Left lobe of liver (tissue), 2 donors: ENCODE data around the gene GATB. TPM values are rescaled to one million over a fixed set of nuclear protein-coding genes. Genes with fewer than 3 reads are reported as not detected.

Experiments used
- ATAC-seq: fragments of 200-7000 bp; cut with Tn5 transposase; one replicate; pipeline ENCODE4 v1.9.1; 2020; ENCODE audit warnings: mild to moderate bottlenecking, moderate library complexity
- DNase-seq: peaks from one replicate; pipeline ENCODE4 v3.0.0-alpha.2; 2020; ENCODE audit warnings: low spot score
- total RNA-seq: library from RNA; stranded (reverse); gene quantifications from one replicate; pipeline ENCODE4 v1.2.1, GENCODE V29; 2021
- donor health status: DM: no; HTN: no; CAD: no; lungs with moderate emphysema.
- donor health status: DM: no; HTN: yes; CAD: no.

The GATB gene
- total RNA-seq, result 17.2 TPM

- ATAC-seq (peak; percentile 100), DNase-seq (peak; percentile 95)
Measured at GRCh38 chr4:151760712-151761661, at the start of gene GATB. Gene GATB (minus strand): TSS chr4:151761007. CDS start chr4:151760982, 25 bp downstream.

- ATAC-seq, result no peak
- no peak for DNase-seq
Measured at GRCh38 chr4:151810476-151810875, 49.7 kb upstream of the GATB start.

GRCh38 chr4:151809716-151810115 lies 48.9 kb upstream of the GATB start:
- ATAC-seq (no peak), DNase-seq (no peak)

- DNase-seq (no peak), ATAC-seq (no peak)
Measured at GRCh38 chr4:151808542-151808941, 47.7 kb upstream of the GATB start.

GRCh38 chr4:151808120-151808529 lies 47.3 kb upstream of the GATB start:
- DNase-seq, result no peak
- no peak for ATAC-seq

GRCh38 chr4:151807220-151807619 lies 46.4 kb upstream of the GATB start:
- DNase-seq (no peak), ATAC-seq (no peak)

GRCh38 chr4:151806511-151806927 lies 45.7 kb upstream of the GATB start:
- no peak for ATAC-seq
- DNase-seq, result no peak

GRCh38 chr4:151804821-151805220 lies 44.0 kb upstream of the GATB start:
- ATAC-seq, result no peak
- DNase-seq, result no peak

- ATAC-seq (no peak), DNase-seq (no peak)
Measured at GRCh38 chr4:151804086-151804630, 43.4 kb upstream of the GATB start.

GRCh38 chr4:151803246-151803645 lies 42.4 kb upstream of the GATB start:
- DNase-seq (no peak), ATAC-seq (no peak)

- DNase-seq (no peak), ATAC-seq (peak; percentile 71)
Measured at GRCh38 chr4:151801547-151802516, 41.0 kb upstream of the GATB start.

GRCh38 chr4:151799417-151800012 lies 38.7 kb upstream of the GATB start:
- no peak for DNase-seq
- no peak for ATAC-seq

GRCh38 chr4:151798678-151799416 lies 38.0 kb upstream of the GATB start:
- ATAC-seq (no peak), DNase-seq (no peak)

- DNase-seq, result no peak
- no peak for ATAC-seq
Measured at GRCh38 chr4:151797853-151798252, 37.0 kb upstream of the GATB start.

GRCh38 chr4:151797131-151797530 lies 36.3 kb upstream of the GATB start:
- peak; percentile 66 for DNase-seq

GRCh38 chr4:151796106-151796505 lies 35.3 kb upstream of the GATB start:
- no peak for ATAC-seq
- no peak for DNase-seq

More at GRCh38 chr4:151797131-151797530, 36.3 kb upstream of the GATB start:
- peak; percentile 95 for ATAC-seq

GRCh38 chr4:151792995-151793394 lies 32.2 kb upstream of the GATB start:
- DNase-seq (no peak), ATAC-seq (no peak)

- ATAC-seq, result no peak
- DNase-seq, result no peak
Measured at GRCh38 chr4:151792530-151792929, 31.7 kb upstream of the GATB start.

- DNase-seq, result no peak
- no peak for ATAC-seq
Measured at GRCh38 chr4:151788021-151788420, 27.2 kb upstream of the GATB start.

- DNase-seq, result no peak
- no peak for ATAC-seq
Measured at GRCh38 chr4:151786158-151786495, 25.3 kb upstream of the GATB start.
